Mesendoderm (in vitro differentiated cells): ENCODE data around the gene KRTAP5-5.

Experiments used
- DNase-seq: peaks from one replicate; pipeline ENCODE4 v3.0.0; 2013
- H2AK5ac ChIP-seq: 2 replicates; pipeline ENCODE4 v1.6.1; 2013; ENCODE audit warnings: low read length, inconsistent platforms
- H2BK120ac ChIP-seq: 2 replicates; pipeline ENCODE4 v1.6.1; 2013; ENCODE audit warnings: low read depth, mild to moderate bottlenecking, low read length, moderate library complexity, mixed read lengths
- H2BK15ac ChIP-seq: replicated peaks from 2 replicates; pipeline ENCODE4 v1.6.1; 2013; ENCODE audit warnings: low read depth, mild to moderate bottlenecking, moderate library complexity
- H2BK5ac ChIP-seq: 2 replicates; pipeline ENCODE4 v1.6.1; 2013; ENCODE audit warnings: low read length, inconsistent platforms
- H3K18ac ChIP-seq: 2 replicates; pipeline ENCODE4 v1.6.1; 2013; ENCODE audit warnings: mild to moderate bottlenecking, low read length, mixed read lengths
- H3K23ac ChIP-seq: one replicate; pipeline ENCODE4 v1.6.1; 2013; ENCODE audit warnings: low read length
- H3K27ac ChIP-seq: 2 replicates; pipeline ENCODE4 v1.5.1; 2013; ENCODE audit warnings: low read depth, mild to moderate bottlenecking, inconsistent platforms, low read length, moderate library complexity
- H3K27me3 ChIP-seq: 2 replicates; pipeline ENCODE4 v1.6.1; 2013; ENCODE audit warnings: low read length, control low read depth, mild to moderate bottlenecking, inconsistent platforms; ENCODE audit not compliant: insufficient read depth, poor library complexity
- H3K36me3 ChIP-seq: 2 replicates; pipeline ENCODE4 v1.6.1; 2013; ENCODE audit warnings: low read length, inconsistent platforms; ENCODE audit not compliant: control insufficient read depth, insufficient read depth
- H3K4ac ChIP-seq: one replicate; pipeline ENCODE4 v1.6.1; 2013; ENCODE audit warnings: low read depth, mild to moderate bottlenecking, low read length, moderate library complexity
- H3K4me1 ChIP-seq: 2 replicates; pipeline ENCODE4 v1.6.1; 2013; ENCODE audit warnings: low read depth, low read length, inconsistent platforms; ENCODE audit not compliant: control insufficient read depth
- H3K4me2 ChIP-seq: 2 replicates; pipeline ENCODE4 v1.6.1; 2013; ENCODE audit warnings: low read length
- H3K4me3 ChIP-seq: 2 replicates; pipeline ENCODE4 v1.5.1; 2013; ENCODE audit warnings: mild to moderate bottlenecking, low read length
- H3K56ac ChIP-seq: one replicate; pipeline ENCODE4 v1.6.1; 2013; ENCODE audit warnings: low read length
- H3K79me1 ChIP-seq: 2 replicates; pipeline ENCODE4 v1.6.1; 2013; ENCODE audit warnings: low read length, inconsistent platforms
- H3K79me2 ChIP-seq: 2 replicates; pipeline ENCODE4 v1.6.1; 2013; ENCODE audit warnings: mild to moderate bottlenecking, low read length; ENCODE audit not compliant: control insufficient read depth, insufficient read depth
- H3K9ac ChIP-seq: 2 replicates; pipeline ENCODE4 v1.6.1; 2013; ENCODE audit warnings: low read length, inconsistent platforms
- H4K5ac ChIP-seq: one replicate; pipeline ENCODE4 v1.6.1; 2013; ENCODE audit warnings: low read length
- H4K8ac ChIP-seq: one replicate; pipeline ENCODE4 v1.6.1; 2013; ENCODE audit warnings: low read depth, mild to moderate bottlenecking, control low read depth, low read length, moderate library complexity
- WGBS: extraction: QIAGEN DNeasy Blood & Tissue Kit; methylation state at CpG from one replicate; pipeline ENCODE4 v1.1.7; 2013; ENCODE audit warnings: low lambda C conversion rate, missing lambda C conversion rate; ENCODE audit not compliant: insufficient coverage; ENCODE audit errors: extremely low coverage; 5-methylcytosine and 5-hydroxymethylcytosine counted together

KRTAP5-5 gene

GRCh38 chr11:1625541-1625940, 4.0 kb upstream of the KRTAP5-5 start:
- Histone ChIP-seq H2BK5ac (no peak overlapping the region), H3K4me1 (no peaks in the 10 kb centered on the region), H3K4me2 (no peak overlapping the region), H3K18ac (no peak overlapping the region), H2BK15ac (no peak overlapping the region), H3K4me3 (no peak overlapping the region), H3K27me3 (no peaks in the 10 kb centered on the region), H3K27ac (no peak overlapping the region), H3K56ac (no peak overlapping the region), H4K8ac (no peak overlapping the region), H3K4ac (no peak overlapping the region), H2AK5ac (no peak overlapping the region), H3K79me1 (no peaks in the 10 kb centered on the region), H4K5ac (no peak overlapping the region), H3K9ac (no peak overlapping the region), H3K23ac (no peak overlapping the region), H2BK120ac (no peak overlapping the region), H3K79me2 (no peaks in the 10 kb centered on the region), H3K36me3 (no peaks in the 10 kb centered on the region)
- DNase-seq, result no peak
- no CpG with 5 or more reads among the region's 13 CpGs for WGBS

DNA sequence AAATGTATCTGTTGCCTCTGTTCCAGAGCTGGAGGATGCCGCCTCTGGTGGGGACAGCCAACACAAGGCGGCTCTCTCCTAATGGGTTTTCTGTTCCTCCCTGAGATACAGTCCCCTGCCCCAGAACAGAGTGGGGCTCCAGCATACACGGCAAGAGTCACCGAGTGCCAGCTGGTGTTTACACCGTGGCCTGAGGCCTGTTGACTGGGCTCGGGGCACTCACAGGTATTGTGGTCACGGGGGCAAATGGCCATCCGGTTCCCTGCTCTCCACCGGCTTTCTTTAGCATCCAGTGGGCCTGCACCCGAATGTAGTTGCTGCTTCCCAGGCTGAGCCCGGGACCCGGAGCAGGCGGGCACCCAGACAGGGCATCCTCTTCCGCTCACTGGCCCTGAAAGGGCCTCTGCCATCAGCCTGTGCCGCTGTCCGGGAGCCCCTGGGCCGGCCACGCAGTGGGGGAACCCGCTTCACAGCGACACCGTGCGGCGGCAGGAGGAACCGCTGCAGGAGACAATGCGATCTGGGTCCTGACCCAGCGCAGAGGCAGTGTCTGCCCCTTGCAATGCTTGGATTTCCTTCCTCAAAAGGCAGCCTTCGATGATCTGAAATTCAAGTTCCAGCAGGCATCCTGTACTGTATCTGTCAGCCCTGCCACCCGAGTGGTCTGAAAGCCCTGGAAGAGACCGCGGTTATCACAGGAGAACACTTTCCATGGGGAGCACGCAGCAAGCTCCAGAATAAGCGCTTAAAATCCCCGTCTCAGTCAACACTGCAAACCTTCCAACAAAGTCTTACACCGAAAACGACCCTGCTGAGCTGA, 859 bp upstream of the KRTAP5-5 start:
- no peak overlapping the region for H2AK5ac ChIP-seq
- H2BK5ac ChIP-seq, result no peak overlapping the region
- no peak overlapping the region for H3K27ac ChIP-seq
- no peaks in the 10 kb centered on the region for H3K4me1 ChIP-seq
- peak overlapping the region; percentile 60 for H3K56ac ChIP-seq
- no peak overlapping the region for H4K5ac ChIP-seq
- H3K36me3 ChIP-seq, result no peaks in the 10 kb centered on the region
- no peak overlapping the region for H3K9ac ChIP-seq
- H2BK120ac ChIP-seq, result no peak overlapping the region
- WGBS, result no CpG with 5 or more reads among the region's 35 CpGs
- no peak overlapping the region for H4K8ac ChIP-seq
- H3K27me3 ChIP-seq, result no peaks in the 10 kb centered on the region
- no peak overlapping the region for H3K4me3 ChIP-seq
- H3K4ac ChIP-seq, result no peak overlapping the region
- peak; percentile 51 for DNase-seq
- H3K79me1 ChIP-seq, result no peaks in the 10 kb centered on the region
- H3K79me2 ChIP-seq, result no peaks in the 10 kb centered on the region
- no peak overlapping the region for H3K18ac ChIP-seq
- H3K23ac ChIP-seq, result no peak overlapping the region
- no peak overlapping the region for H2BK15ac ChIP-seq
- no peak overlapping the region for H3K4me2 ChIP-seq

- H3K4me2 ChIP-seq, result no peak overlapping the region
- H3K4ac ChIP-seq, result no peak overlapping the region
- H4K8ac ChIP-seq, result no peak overlapping the region
- H2BK120ac ChIP-seq, result no peak overlapping the region
- no peaks in the 10 kb centered on the region for H3K4me1 ChIP-seq
- no peaks in the 10 kb centered on the region for H3K79me2 ChIP-seq
- H4K5ac ChIP-seq, result no peak overlapping the region
- no peaks in the 10 kb centered on the region for H3K36me3 ChIP-seq
- H2BK5ac ChIP-seq, result no peak overlapping the region
- H3K79me1 ChIP-seq, result no peaks in the 10 kb centered on the region
- H3K23ac ChIP-seq, result no peak overlapping the region
- H2AK5ac ChIP-seq, result no peak overlapping the region
- no peak overlapping the region for H3K27ac ChIP-seq
- no peak overlapping the region for H3K4me3 ChIP-seq
- H2BK15ac ChIP-seq, result no peak overlapping the region
- WGBS, result no CpG with 5 or more reads among the region's 2 CpGs
- no peak overlapping the region for H3K9ac ChIP-seq
- H3K27me3 ChIP-seq, result no peaks in the 10 kb centered on the region
- H3K18ac ChIP-seq, result no peak overlapping the region
- DNase-seq, result no peak
- no peak overlapping the region for H3K56ac ChIP-seq
Measured at GRCh38 chr11:1630271-1630670, 696 bp downstream of the KRTAP5-5 start.

- no peaks in the 10 kb centered on the region for H3K79me1 ChIP-seq
- H4K8ac ChIP-seq, result no peak overlapping the region
- H3K18ac ChIP-seq, result no peak overlapping the region
- no peak overlapping the region for H3K56ac ChIP-seq
- H3K9ac ChIP-seq, result no peak overlapping the region
- no peaks in the 10 kb centered on the region for H3K36me3 ChIP-seq
- no peak overlapping the region for H3K23ac ChIP-seq
- no CpG with 5 or more reads among the region's 13 CpGs for WGBS
- H2BK5ac ChIP-seq, result no peak overlapping the region
- no peak for DNase-seq
- no peak overlapping the region for H2BK15ac ChIP-seq
- no peak overlapping the region for H3K4me2 ChIP-seq
- no peak overlapping the region for H2BK120ac ChIP-seq
- no peaks in the 10 kb centered on the region for H3K79me2 ChIP-seq
- no peak overlapping the region for H3K4ac ChIP-seq
- H3K4me3 ChIP-seq, result no peak overlapping the region
- H3K27me3 ChIP-seq, result no peaks in the 10 kb centered on the region
- H3K4me1 ChIP-seq, result no peaks in the 10 kb centered on the region
- no peak overlapping the region for H4K5ac ChIP-seq
- no peak overlapping the region for H2AK5ac ChIP-seq
- no peak overlapping the region for H3K27ac ChIP-seq
Measured at GRCh38 chr11:1631066-1631568, 1.5 kb downstream of the KRTAP5-5 start.

- no peak overlapping the region for H3K27ac ChIP-seq
- H2BK120ac ChIP-seq, result no peak overlapping the region
- H3K4ac ChIP-seq, result no peak overlapping the region
- H3K4me3 ChIP-seq, result no peak overlapping the region
- no peak overlapping the region for H3K4me2 ChIP-seq
- H3K36me3 ChIP-seq, result no peaks in the 10 kb centered on the region
- H3K79me1 ChIP-seq, result no peaks in the 10 kb centered on the region
- no peak overlapping the region for H4K5ac ChIP-seq
- no peak for DNase-seq
- H2AK5ac ChIP-seq, result no peak overlapping the region
- H2BK5ac ChIP-seq, result no peak overlapping the region
- no peaks in the 10 kb centered on the region for H3K27me3 ChIP-seq
- no CpG with 5 or more reads among the region's 11 CpGs for WGBS
- no peak overlapping the region for H2BK15ac ChIP-seq
- H3K18ac ChIP-seq, result no peak overlapping the region
- no peak overlapping the region for H3K23ac ChIP-seq
- no peak overlapping the region for H3K9ac ChIP-seq
- H3K56ac ChIP-seq, result no peak overlapping the region
- no peak overlapping the region for H4K8ac ChIP-seq
- H3K79me2 ChIP-seq, result no peaks in the 10 kb centered on the region
- H3K4me1 ChIP-seq, result no peaks in the 10 kb centered on the region
Measured at GRCh38 chr11:1632053-1632714, 2.6 kb downstream of the KRTAP5-5 start.
